SU-DHL-6 (cell line): ENCODE data around the gene FGF9.

Experiments
- H2AFZ ChIP-seq: fragments of 200-600 bp; sonication (generic); 2 replicates; pipeline ENCODE4 v1.6.1; 2014; ENCODE audit warnings: low read depth, mild to moderate bottlenecking, moderate library complexity, mixed read lengths, antibody characterized with exemption, low read length; ENCODE audit not compliant: severe bottlenecking
- H3F3A ChIP-seq: fragments of 200-600 bp; shearing (Covaris generic); 2 replicates; pipeline ENCODE4 v1.6.0; 2016; ENCODE audit warnings: antibody characterized with exemption, mild to moderate bottlenecking; ENCODE audit not compliant: insufficient read depth
- H3K27ac ChIP-seq: fragments of 200-600 bp; sonication (generic); 2 replicates; pipeline ENCODE4 v1.5.1; 2016; ENCODE audit warnings: low read depth, mild to moderate bottlenecking, low read length, moderate library complexity, mixed read lengths
- H3K27me3 ChIP-seq: fragments of 200-600 bp; sonication (generic), shearing (Covaris generic); 2 replicates; pipeline ENCODE4 v1.6.0; 2014; ENCODE audit warnings: mild to moderate bottlenecking, low read length
- H3K36me3 ChIP-seq: fragments of 200-600 bp; sonication (generic); 2 replicates; pipeline ENCODE4 v1.6.1; 2014; ENCODE audit warnings: mild to moderate bottlenecking, low read length, mixed read lengths
- H3K4me2 ChIP-seq: fragments of 300-600, 200-600 bp; shearing (Covaris generic), sonication (generic); 2 replicates; pipeline ENCODE4 v1.6.0; 2014; ENCODE audit warnings: low read length, low read depth, mild to moderate bottlenecking; ENCODE audit not compliant: poor library complexity, severe bottlenecking
- H3K4me3 ChIP-seq: fragments of 200-600 bp; sonication (generic); 2 replicates; pipeline ENCODE4 v1.5.1; 2014; ENCODE audit warnings: antibody characterized with exemption, low read length, mild to moderate bottlenecking, mixed read lengths; ENCODE audit not compliant: insufficient read depth, poor library complexity, severe bottlenecking
- H3K79me2 ChIP-seq: fragments of 200-600 bp; sonication (generic); 2 replicates; pipeline ENCODE4 v1.6.1; 2014; ENCODE audit warnings: mild to moderate bottlenecking, low read length, moderate library complexity; ENCODE audit not compliant: insufficient read depth
- H3K9ac ChIP-seq: fragments of 200-600 bp; sonication (generic); 2 replicates; pipeline ENCODE4 v1.7.0; 2014; ENCODE audit warnings: mild to moderate bottlenecking, low read length
- H3K9me2 ChIP-seq: fragments of 200-600 bp; sonication (generic); replicated peaks from 2 replicates; pipeline ENCODE4 v1.6.1; 2014; ENCODE audit warnings: low read length; ENCODE audit not compliant: insufficient read depth
- H3K9me3 ChIP-seq: fragments of 200-600 bp; sonication (generic); 2 replicates; pipeline ENCODE4 v1.6.1; 2014; ENCODE audit warnings: low read length, mixed read lengths; ENCODE audit not compliant: insufficient read depth
- H4K20me1 ChIP-seq: fragments of 200-600 bp; sonication (generic); 2 replicates; pipeline ENCODE4 v1.6.1; 2014; ENCODE audit warnings: low read depth, mild to moderate bottlenecking, antibody characterized with exemption, low read length, moderate library complexity, mixed read lengths
- CTCF ChIP-seq: fragments of 200-600 bp; sonication (generic); IDR thresholded peaks from one replicate; pipeline ENCODE4 v1.5.1; 2017; ENCODE audit warnings: antibody characterized with exemption, mild to moderate bottlenecking, low read length, moderate library complexity; ENCODE audit not compliant: insufficient read depth, poor library complexity, severe bottlenecking
- EZH2phosphoT487 ChIP-seq: fragments of 200-600 bp; sonication (generic), shearing (Covaris generic); conservative IDR thresholded peaks from 2 replicates; pipeline ENCODE4 v1.6.1; 2018; ENCODE audit warnings: mild to moderate bottlenecking, antibody characterized with exemption, low read length, moderate library complexity, mixed read lengths

Gene FGF9

GRCh38 chr13:21710163-21710562 is 39.3 kb downstream of the FGF9 start:
- H4K20me1 ChIP-seq = no peaks in the 10 kb centered on the region
- H3K9ac ChIP-seq = no peak overlapping the region
- H2AFZ ChIP-seq = no peak overlapping the region
- TF ChIP-seq CTCF = no peak
- no peaks in the 10 kb centered on the region for H3F3A ChIP-seq
- H3K9me3 ChIP-seq = no peaks in the 10 kb centered on the region
- no peaks in the 10 kb centered on the region for H3K9me2 ChIP-seq
- H3K4me3 ChIP-seq = no peak overlapping the region
- H3K79me2 ChIP-seq = no peaks in the 10 kb centered on the region
- no peak overlapping the region for H3K4me2 ChIP-seq
- H3K27ac ChIP-seq = no peak overlapping the region
- H3K36me3 ChIP-seq = no peaks in the 10 kb centered on the region
- no peaks in the 10 kb centered on the region for H3K27me3 ChIP-seq

- H3K36me3 ChIP-seq = no peaks in the 10 kb centered on the region
- TF ChIP-seq EZH2phosphoT487 (no peak), CTCF (no peak)
- H3F3A ChIP-seq = no peaks in the 10 kb centered on the region
- no peaks in the 10 kb centered on the region for H3K9me2 ChIP-seq
- no peak overlapping the region for H3K9ac ChIP-seq
- no peaks in the 10 kb centered on the region for H3K9me3 ChIP-seq
- no peak overlapping the region for H3K4me2 ChIP-seq
- H3K27ac ChIP-seq = no peak overlapping the region
- no peaks in the 10 kb centered on the region for H4K20me1 ChIP-seq
- no peak overlapping the region for H3K4me3 ChIP-seq
- H3K79me2 ChIP-seq = no peaks in the 10 kb centered on the region
- H3K27me3 ChIP-seq = no peaks in the 10 kb centered on the region
- no peak overlapping the region for H2AFZ ChIP-seq
Measured at GRCh38 chr13:21717817-21718216, 46.9 kb downstream of the FGF9 start.

DNA sequence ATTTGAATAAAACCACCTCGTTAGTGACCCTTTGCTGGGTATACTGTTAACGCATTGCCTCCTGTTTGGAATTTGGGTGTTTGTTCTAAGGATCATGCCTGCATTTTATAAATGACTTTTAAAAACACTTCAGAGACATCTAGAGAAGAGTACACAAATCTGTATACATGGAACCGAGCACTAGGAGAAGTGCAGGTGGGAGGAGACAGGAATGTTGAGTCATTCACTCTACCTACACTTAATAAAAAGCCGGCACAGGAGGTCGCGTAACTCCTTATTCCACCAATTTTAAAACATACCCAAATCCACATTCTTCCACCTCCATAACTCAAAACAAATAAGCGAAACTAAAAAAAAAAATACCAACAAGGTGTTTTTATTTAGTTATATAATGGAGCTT is 48.6 kb downstream of the FGF9 start:
- H3K9ac ChIP-seq = no peak overlapping the region
- TF ChIP-seq CTCF (no peak), EZH2phosphoT487 (no peak)
- H2AFZ ChIP-seq = no peak overlapping the region
- H3K9me3 ChIP-seq = no peaks in the 10 kb centered on the region
- H3K27ac ChIP-seq = no peak overlapping the region
- H3K36me3 ChIP-seq = no peaks in the 10 kb centered on the region
- no peaks in the 10 kb centered on the region for H3F3A ChIP-seq
- no peak overlapping the region for H3K4me2 ChIP-seq
- no peaks in the 10 kb centered on the region for H3K27me3 ChIP-seq
- H3K4me3 ChIP-seq = no peak overlapping the region
- no peaks in the 10 kb centered on the region for H4K20me1 ChIP-seq
- H3K9me2 ChIP-seq = no peaks in the 10 kb centered on the region
- no peaks in the 10 kb centered on the region for H3K79me2 ChIP-seq
